ENCODE data around the gene PHF8.
A peak's percentile ranks its signal among the peaks of the same experiment; 100 is the strongest.

Gene PHF8

GRCh38 chrX:53930515-53931380 is 113.5 kb downstream of the PHF8 start:
- Histone ChIP-seq H4K5ac (ENCODE audit: low read length) (no peak overlapping the region), H3K23ac (ENCODE audit: low read length) (no peak overlapping the region), H3K9ac (ENCODE audit: low read length) (no peak overlapping the region), H3K36me3 (ENCODE audit: control insufficient read depth, insufficient read depth, low read length) (no peaks in the 10 kb centered on the region), H4K8ac (ENCODE audit: low read depth, low read length) (no peak overlapping the region), H2BK120ac (ENCODE audit: low read depth, low read length) (no peak overlapping the region), H3K27me3 (ENCODE audit: insufficient read depth, low read length, poor library complexity) (no peaks in the 10 kb centered on the region), H3K4me2 (ENCODE audit: low read length) (no peak overlapping the region), H3K79me1 (ENCODE audit: low read length) (no peaks in the 10 kb centered on the region), H3K18ac (ENCODE audit: low read length) (no peak overlapping the region), H3K4me1 (ENCODE audit: control insufficient read depth, low read depth, low read length) (no peaks in the 10 kb centered on the region), H2BK5ac (ENCODE audit: low read length) (no peak overlapping the region), H3K4me3 (ENCODE audit: low read length) (no peak overlapping the region), H2BK15ac (replicated peaks; ENCODE audit: low read depth) (no peak overlapping the region), H3K79me2 (ENCODE audit: control insufficient read depth, insufficient read depth, low read length) (no peaks in the 10 kb centered on the region), H3K56ac (ENCODE audit: low read length) (no peak overlapping the region), H2AK5ac (ENCODE audit: low read length) (no peak overlapping the region), H3K4ac (ENCODE audit: low read depth, low read length) (no peak overlapping the region), H3K27ac (ENCODE audit: low read depth, low read length) (no peak overlapping the region)
- peak; percentile 8 for DNase-seq
- no CpG with 5 or more reads among the region's 5 CpGs for WGBS (ENCODE audit: extremely low coverage, insufficient coverage, low lambda C conversion rate)

GRCh38 chrX:53926030-53926429 is 118.2 kb downstream of the PHF8 start:
- no CpG with 5 or more reads among the region's 5 CpGs for WGBS (ENCODE audit: extremely low coverage, insufficient coverage, low lambda C conversion rate)
- Histone ChIP-seq H3K18ac (ENCODE audit: low read length) (no peak overlapping the region), H3K27ac (ENCODE audit: low read depth, low read length) (no peak overlapping the region), H4K5ac (ENCODE audit: low read length) (no peak overlapping the region), H3K79me1 (ENCODE audit: low read length) (no peaks in the 10 kb centered on the region), H3K4me2 (ENCODE audit: low read length) (no peak overlapping the region), H3K56ac (ENCODE audit: low read length) (no peak overlapping the region), H3K4me3 (ENCODE audit: low read length) (no peak overlapping the region), H3K23ac (ENCODE audit: low read length) (no peak overlapping the region), H3K79me2 (ENCODE audit: control insufficient read depth, insufficient read depth, low read length) (no peaks in the 10 kb centered on the region), H2BK5ac (ENCODE audit: low read length) (no peak overlapping the region), H3K4me1 (ENCODE audit: control insufficient read depth, low read depth, low read length) (no peaks in the 10 kb centered on the region), H2BK15ac (replicated peaks; ENCODE audit: low read depth) (no peak overlapping the region), H3K9ac (ENCODE audit: low read length) (no peak overlapping the region), H3K27me3 (ENCODE audit: insufficient read depth, low read length, poor library complexity) (no peaks in the 10 kb centered on the region), H2BK120ac (ENCODE audit: low read depth, low read length) (no peak overlapping the region), H3K36me3 (ENCODE audit: control insufficient read depth, insufficient read depth, low read length) (no peaks in the 10 kb centered on the region), H4K8ac (ENCODE audit: low read depth, low read length) (no peak overlapping the region), H2AK5ac (ENCODE audit: low read length) (no peak overlapping the region), H3K4ac (ENCODE audit: low read depth, low read length) (no peak overlapping the region)
- no peak for DNase-seq

GRCh38 chrX:53918702-53919101 is 125.6 kb downstream of the PHF8 start:
- peak; percentile 10 for DNase-seq
- Histone ChIP-seq H2BK15ac (replicated peaks; ENCODE audit: low read depth) (no peak overlapping the region), H2BK120ac (ENCODE audit: low read depth, low read length) (no peak overlapping the region), H2BK5ac (ENCODE audit: low read length) (no peak overlapping the region), H4K8ac (ENCODE audit: low read depth, low read length) (no peak overlapping the region), H3K23ac (ENCODE audit: low read length) (no peak overlapping the region), H3K56ac (ENCODE audit: low read length) (no peak overlapping the region), H3K79me2 (ENCODE audit: control insufficient read depth, insufficient read depth, low read length) (no peaks in the 10 kb centered on the region), H3K4me2 (ENCODE audit: low read length) (no peak overlapping the region), H4K5ac (ENCODE audit: low read length) (no peak overlapping the region), H2AK5ac (ENCODE audit: low read length) (no peak overlapping the region), H3K4me1 (ENCODE audit: control insufficient read depth, low read depth, low read length) (no peaks in the 10 kb centered on the region), H3K18ac (ENCODE audit: low read length) (no peak overlapping the region), H3K36me3 (ENCODE audit: control insufficient read depth, insufficient read depth, low read length) (no peaks in the 10 kb centered on the region), H3K4me3 (ENCODE audit: low read length) (no peak overlapping the region), H3K4ac (ENCODE audit: low read depth, low read length) (no peak overlapping the region), H3K27me3 (ENCODE audit: insufficient read depth, low read length, poor library complexity) (no peaks in the 10 kb centered on the region), H3K27ac (ENCODE audit: low read depth, low read length) (no peak overlapping the region), H3K9ac (ENCODE audit: low read length) (no peak overlapping the region), H3K79me1 (ENCODE audit: low read length) (no peaks in the 10 kb centered on the region)

- Histone ChIP-seq H2BK120ac (ENCODE audit: low read depth, low read length) (no peak overlapping the region), H3K18ac (ENCODE audit: low read length) (no peak overlapping the region), H3K27ac (ENCODE audit: low read depth, low read length) (no peak overlapping the region), H2BK15ac (replicated peaks; ENCODE audit: low read depth) (no peak overlapping the region), H2AK5ac (ENCODE audit: low read length) (no peak overlapping the region), H3K9ac (ENCODE audit: low read length) (no peak overlapping the region), H3K4me1 (ENCODE audit: control insufficient read depth, low read depth, low read length) (no peaks in the 10 kb centered on the region), H3K27me3 (ENCODE audit: insufficient read depth, low read length, poor library complexity) (no peaks in the 10 kb centered on the region), H2BK5ac (ENCODE audit: low read length) (no peak overlapping the region), H3K4me3 (ENCODE audit: low read length) (no peak overlapping the region), H4K5ac (ENCODE audit: low read length) (no peak overlapping the region), H3K4ac (ENCODE audit: low read depth, low read length) (no peak overlapping the region), H3K4me2 (ENCODE audit: low read length) (no peak overlapping the region), H3K23ac (ENCODE audit: low read length) (no peak overlapping the region), H3K79me2 (ENCODE audit: control insufficient read depth, insufficient read depth, low read length) (no peaks in the 10 kb centered on the region), H3K79me1 (ENCODE audit: low read length) (no peaks in the 10 kb centered on the region), H4K8ac (ENCODE audit: low read depth, low read length) (no peak overlapping the region), H3K56ac (ENCODE audit: low read length) (no peak overlapping the region), H3K36me3 (ENCODE audit: control insufficient read depth, insufficient read depth, low read length) (no peaks in the 10 kb centered on the region)
- DNase-seq = no peak
- no CpG with 5 or more reads among the region's 5 CpGs for WGBS (ENCODE audit: extremely low coverage, insufficient coverage, low lambda C conversion rate)
These were observed 143.7 kb downstream of the PHF8 start for GRCh38 chrX:53900623-53901022.

- no peak for DNase-seq
- H2BK120ac ChIP-seq (ENCODE audit: low read depth, low read length) = no peak overlapping the region
- H3K4me1 ChIP-seq (ENCODE audit: control insufficient read depth, low read depth, low read length) = no peaks in the 10 kb centered on the region
- no peak overlapping the region for H2BK15ac ChIP-seq (replicated peaks; ENCODE audit: low read depth)
- no peak overlapping the region for H3K4me3 ChIP-seq (ENCODE audit: low read length)
- no peak overlapping the region for H3K4ac ChIP-seq (ENCODE audit: low read depth, low read length)
- H3K4me2 ChIP-seq (ENCODE audit: low read length) = no peak overlapping the region
- H4K5ac ChIP-seq (ENCODE audit: low read length) = no peak overlapping the region
- no CpG with 5 or more reads among the region's 3 CpGs for WGBS (ENCODE audit: extremely low coverage, insufficient coverage, low lambda C conversion rate)
- no peak overlapping the region for H3K9ac ChIP-seq (ENCODE audit: low read length)
- H2AK5ac ChIP-seq (ENCODE audit: low read length) = no peak overlapping the region
- no peaks in the 10 kb centered on the region for H3K36me3 ChIP-seq (ENCODE audit: control insufficient read depth, insufficient read depth, low read length)
- no peak overlapping the region for H3K27ac ChIP-seq (ENCODE audit: low read depth, low read length)
- H3K23ac ChIP-seq (ENCODE audit: low read length) = no peak overlapping the region
- H3K27me3 ChIP-seq (ENCODE audit: insufficient read depth, low read length, poor library complexity) = no peaks in the 10 kb centered on the region
- no peaks in the 10 kb centered on the region for H3K79me2 ChIP-seq (ENCODE audit: control insufficient read depth, insufficient read depth, low read length)
- no peak overlapping the region for H4K8ac ChIP-seq (ENCODE audit: low read depth, low read length)
- no peaks in the 10 kb centered on the region for H3K79me1 ChIP-seq (ENCODE audit: low read length)
- H2BK5ac ChIP-seq (ENCODE audit: low read length) = no peak overlapping the region
- no peak overlapping the region for H3K56ac ChIP-seq (ENCODE audit: low read length)
- no peak overlapping the region for H3K18ac ChIP-seq (ENCODE audit: low read length)
These were observed 149.0 kb downstream of the PHF8 start for GRCh38 chrX:53895270-53895669.
